H1 (cell line): ENCODE measurements around the gene BET1L. TPM values are rescaled to one million over a fixed set of nuclear protein-coding genes. Genes with fewer than 3 reads are reported as not detected.

ENCODE experiments used
- CTCF ChIA-PET: fragments of 300-600 bp; sonication (Branson Sonifier 250); formaldehyde crosslinking; loops from one replicate; lab custom pipeline; 2021; ENCODE audit not compliant: partially characterized antibody; lab: Charles Lee
- POLR2A ChIA-PET: fragments of 300-600 bp; sonication (Branson Sonifier 250); formaldehyde crosslinking; loops from one replicate; lab custom pipeline; 2021; ENCODE audit warnings: inconsistent platforms; ENCODE audit not compliant: partially characterized antibody; lab: Charles Lee
- DNase-seq, 2 experiments: peaks; one replicate each; pipeline versions ENCODE4 v3.0.0 to v3.0.0-alpha.2; 2010 to 2022; ENCODE audit warnings: low spot score in 2 of 2, low read depth in 1 of 2, mixed read lengths in 1 of 2
- FAIRE-seq: peaks from 2 replicates; lab custom pipeline; 2011; peaks lifted over from hg19 to GRCh38; lab: Jason Lieb, UNC
- H2AFZ ChIP-seq: 2 replicates; pipeline ENCODE4 v1.8.1; 2012; ENCODE audit warnings: low read length, inconsistent platforms
- H2AK5ac ChIP-seq: 2 replicates; pipeline ENCODE4 v1.6.1; 2013; ENCODE audit warnings: low read depth, low read length
- H2BK120ac ChIP-seq: replicated peaks from 2 replicates; pipeline ENCODE3; 2013; ENCODE audit warnings: low read depth, low read length, inconsistent platforms
- H2BK12ac ChIP-seq: 2 replicates; pipeline ENCODE4 v1.6.1; 2013; ENCODE audit warnings: low read depth, low read length
- H2BK15ac ChIP-seq: 2 replicates; pipeline ENCODE4 v1.6.1; 2013; ENCODE audit warnings: low read length
- H2BK20ac ChIP-seq: 2 replicates; pipeline ENCODE4 v1.6.1; 2013; ENCODE audit warnings: low read length
- H2BK5ac ChIP-seq: 2 replicates; pipeline ENCODE4 v1.6.1; 2013; ENCODE audit warnings: low read depth, low read length
- H3K14ac ChIP-seq: 2 replicates; pipeline ENCODE4 v1.6.1; 2013; ENCODE audit warnings: inconsistent platforms; ENCODE audit not compliant: insufficient read length
- H3K18ac ChIP-seq: 2 replicates; pipeline ENCODE4 v1.6.1; 2013; ENCODE audit warnings: low read length; ENCODE audit errors: extremely low read depth
- H3K23ac ChIP-seq: 2 replicates; pipeline ENCODE4 v1.6.1; 2013; ENCODE audit warnings: inconsistent platforms; ENCODE audit not compliant: insufficient read length
- H3K23me2 ChIP-seq: 2 replicates; pipeline ENCODE4 v1.6.1; 2013; ENCODE audit warnings: low read depth, low read length
- H3K27ac ChIP-seq: 2 replicates; pipeline ENCODE4 v1.6.1; 2011; ENCODE audit warnings: low read depth, low read length, inconsistent platforms
- H3K27me3 ChIP-seq, 4 experiments: replicated peaks in 1 of 4; 1 replicate in 1 of 4; 2 replicates in 3 of 4; pipeline versions ENCODE4 v1.6.1 to v1.8.1; 2011 to 2013; ENCODE audit warnings: low read length in 3 of 4, mild to moderate bottlenecking in 3 of 4, inconsistent platforms in 2 of 4, mixed read lengths in 2 of 4, moderate library complexity in 1 of 4; ENCODE audit not compliant: control insufficient read depth in 3 of 4, insufficient read depth in 3 of 4; ENCODE audit errors: extremely low read depth in 1 of 4
- H3K36me3 ChIP-seq, 4 experiments: 2 replicates each; pipeline versions ENCODE4 v1.6.1 to v1.8.1; 2011 to 2013; ENCODE audit warnings: mild to moderate bottlenecking in 4 of 4, low read length in 3 of 4, moderate library complexity in 2 of 4, control low read depth in 1 of 4, inconsistent platforms in 1 of 4; ENCODE audit not compliant: insufficient read depth in 4 of 4, control insufficient read depth in 2 of 4
- H3K4ac ChIP-seq: replicated peaks from 2 replicates; pipeline ENCODE3; 2013; ENCODE audit warnings: low read length, low read depth, mixed read lengths, inconsistent platforms; ENCODE audit not compliant: insufficient read length
- H3K4me1 ChIP-seq, 4 experiments: replicated peaks in 1 of 4; 1 replicate in 1 of 4; 2 replicates in 3 of 4; pipeline versions ENCODE4 v1.6.1 to v1.8.1; 2011 to 2013; ENCODE audit warnings: low read length in 3 of 4, inconsistent platforms in 2 of 4, mixed read lengths in 1 of 4; ENCODE audit not compliant: insufficient read depth in 4 of 4, control insufficient read depth in 3 of 4
- H3K4me2 ChIP-seq, 2 experiments: 2 replicates each; pipeline versions ENCODE4 v1.6.1 to v1.8.1; 2011 to 2013; ENCODE audit warnings: low read depth in 2 of 2, low read length in 2 of 2, control low read depth in 1 of 2, inconsistent platforms in 1 of 2, mild to moderate bottlenecking in 1 of 2; ENCODE audit not compliant: insufficient read depth in 1 of 2
- H3K4me3 ChIP-seq, 4 experiments: fragments of 200-600, 300-600 bp in 1 of 4; sonication (generic), shearing (Covaris generic), sonication (Bioruptor Twin) in 1 of 4; 2 replicates each; pipeline versions ENCODE4 v1.5.1 to v1.8.1; 2011 to 2016; ENCODE audit warnings: low read length in 4 of 4, low read depth in 3 of 4, control low read depth in 2 of 4, inconsistent platforms in 2 of 4, mild to moderate bottlenecking in 2 of 4, mixed read lengths in 1 of 4, moderate library complexity in 1 of 4; ENCODE audit not compliant: insufficient read depth in 2 of 4; ENCODE audit errors: extremely low read depth in 1 of 4
- H3K56ac ChIP-seq: replicated peaks from 2 replicates; pipeline ENCODE3; 2013; ENCODE audit warnings: low read depth, mild to moderate bottlenecking, mixed read lengths, low read length, inconsistent platforms; ENCODE audit not compliant: insufficient read length
- H3K79me1 ChIP-seq: 2 replicates; pipeline ENCODE4 v1.6.1; 2013; ENCODE audit warnings: low read depth, low read length, control low read depth
- H3K79me2 ChIP-seq, 2 experiments: 2 replicates each; pipeline versions ENCODE4 v1.6.1 to v1.8.1; 2012 to 2013; ENCODE audit warnings: low read length in 2 of 2, mild to moderate bottlenecking in 2 of 2, inconsistent platforms in 1 of 2; ENCODE audit not compliant: insufficient read depth in 2 of 2, control insufficient read depth in 1 of 2
- H3K9ac ChIP-seq, 4 experiments: replicated peaks in 1 of 4; 1 replicate in 1 of 4; 2 replicates in 3 of 4; pipeline versions ENCODE4 v1.6.1 to v1.8.1; 2011 to 2013; ENCODE audit warnings: low read depth in 3 of 4, low read length in 3 of 4, control low read depth in 2 of 4, mild to moderate bottlenecking in 2 of 4, moderate library complexity in 2 of 4, inconsistent platforms in 1 of 4; ENCODE audit errors: extremely low read depth in 1 of 4
- H3K9me3 ChIP-seq, 2 experiments: 2 replicates each; pipeline versions ENCODE4 v1.6.1 to v1.8.1; 2012 to 2013; ENCODE audit warnings: mild to moderate bottlenecking in 2 of 2, moderate library complexity in 2 of 2, control low read depth in 1 of 2, inconsistent platforms in 1 of 2, low read depth in 1 of 2, low read length in 1 of 2, mixed read lengths in 1 of 2; ENCODE audit not compliant: insufficient read depth in 2 of 2
- H4K20me1 ChIP-seq, 2 experiments: replicated peaks in 1 of 2; 2 replicates each; pipeline versions ENCODE3 to v1.8.1; 2011 to 2013; ENCODE audit warnings: inconsistent platforms in 2 of 2, low read length in 2 of 2, mild to moderate bottlenecking in 1 of 2; ENCODE audit not compliant: insufficient read depth in 2 of 2, control insufficient read depth in 1 of 2
- H4K5ac ChIP-seq: 2 replicates; pipeline ENCODE4 v1.6.1; 2013; ENCODE audit warnings: low read length, low read depth, mixed read lengths, inconsistent platforms; ENCODE audit not compliant: insufficient read length
- H4K8ac ChIP-seq: 2 replicates; pipeline ENCODE4 v1.8.0; 2013; ENCODE audit warnings: mild to moderate bottlenecking, moderate library complexity, low read length, inconsistent platforms; ENCODE audit not compliant: insufficient read depth; ENCODE audit errors: extremely low read depth
- H4K91ac ChIP-seq: replicated peaks from 2 replicates; pipeline ENCODE3; 2013; ENCODE audit warnings: low read length, mixed read lengths, inconsistent platforms; ENCODE audit not compliant: insufficient read length
- CBX8 ChIP-seq: fragments of 300-800, 300-1000 bp; sonication (generic); IDR thresholded peaks from 2 replicates; pipeline ENCODE4 v1.7.1; 2016; ENCODE audit warnings: low read depth, low read length, borderline replicate concordance
- CTBP2 ChIP-seq: IDR thresholded peaks from 2 replicates; pipeline ENCODE4 v1.7.0; 2011; ENCODE audit warnings: borderline replicate concordance, mild to moderate bottlenecking, moderate library complexity, mixed read lengths, low read length; ENCODE audit not compliant: insufficient read depth, insufficient read length
- EGR1 ChIP-seq: IDR thresholded peaks from 2 replicates; pipeline ENCODE4 v1.6.1; 2011; ENCODE audit warnings: low read depth, low read length, borderline replicate concordance
- PHF8 ChIP-seq: fragments of 200-600 bp; sonication (generic); conservative IDR thresholded peaks from 2 replicates; pipeline ENCODE4 v1.7.1; 2012; ENCODE audit warnings: low read depth, mild to moderate bottlenecking, inconsistent platforms, low read length, moderate library complexity
- POLR2A ChIP-seq, 2 experiments: IDR thresholded peaks; 1 replicate in 1 of 2; 2 replicates in 1 of 2; pipeline ENCODE4 v1.6.1; 2011; ENCODE audit warnings: low read depth in 2 of 2, low read length in 2 of 2, mild to moderate bottlenecking in 2 of 2; ENCODE audit errors: control extremely low read depth in 1 of 2
- POU5F1 ChIP-seq: IDR thresholded peaks from 2 replicates; pipeline ENCODE4 v1.6.1; 2011; ENCODE audit warnings: low read depth, mild to moderate bottlenecking, low read length, moderate library complexity
- SRF ChIP-seq: IDR thresholded peaks from 2 replicates; pipeline ENCODE4 v1.6.1; 2011; ENCODE audit warnings: mild to moderate bottlenecking, low read depth, low read length, moderate library complexity
- WGBS, 2 experiments: shearing (Covaris generic) in 1 of 2; methylation state at CpG; one replicate each; pipeline versions ENCODE4 v1.1.6 to v1.1.7; 2013 to 2015; ENCODE audit warnings: low lambda C conversion rate in 2 of 2, mixed read lengths in 2 of 2, inconsistent platforms in 1 of 2, low coverage in 1 of 2, missing lambda C conversion rate in 1 of 2; ENCODE audit not compliant: insufficient replicate concordance in 2 of 2, insufficient coverage in 1 of 2, insufficient read length in 1 of 2; ENCODE audit errors: extremely low coverage in 1 of 2, missing lambda C conversion rate in 1 of 2; 5-methylcytosine and 5-hydroxymethylcytosine counted together
- polyA plus RNA-seq, 7 experiments: library from polyadenylated mRNA; depleted of rRNA in 3 of 7; stranded (reverse) in 5 of 7; unstranded in 2 of 7; fragments of >200 nt in 5 of 7; fragments of 200-250 nt in 2 of 7; gene quantifications; 1 replicate in 5 of 7; 2 replicates in 1 of 7; 4 replicates in 1 of 7; pipeline versions ENCODE4 v1.2.1 to v1.2.3, GENCODE V29; 2011 to 2013; ENCODE audit warnings: missing spikeins in 2 of 7, mixed read lengths in 2 of 7
- total RNA-seq: library from RNA; stranded (reverse); fragmentation: NEBNext Ultra II Directional; extraction: Animal tissue kit (Norgen Biotek cat#: 25700); gene quantifications from 2 replicates; pipeline ENCODE4 v1.2.1, GENCODE V29; 2021
- TF ChIP-seq, protein P1 (sequence below): IDR thresholded peaks from 2 replicates; pipeline ENCODE4 v1.6.1; 2012; ENCODE audit warnings: inconsistent platforms

The BET1L gene
- total and polyA plus RNA-seq, 2 of the 8 experiments (the other 6 are each of a cell fraction or from before 2014, with no cell fraction given): 40.2 to 61.9 TPM

- H2BK120ac ChIP-seq: no peak overlapping the region
- H2BK15ac ChIP-seq: no peak overlapping the region
- FAIRE-seq: no peak
- H2BK5ac ChIP-seq: no peak overlapping the region
- H4K5ac ChIP-seq: no peak overlapping the region
- H3K18ac ChIP-seq: no peak overlapping the region
- no peaks in the 10 kb centered on the region; a peak in 1 of 7 replicates for H3K27me3 ChIP-seq
- H4K8ac ChIP-seq: no peak overlapping the region
- peaks cover 0 to 3% of the 10 kb centered on the region in 2 experiments for H4K20me1 ChIP-seq
- H3K9ac ChIP-seq: no peak overlapping the region
- no peak overlapping the region for H3K4me2 ChIP-seq
- no peak overlapping the region for H3K4me3 ChIP-seq
- H3K27ac ChIP-seq: no peak overlapping the region
- no peaks in the 10 kb centered on the region for H3K9me3 ChIP-seq
- H3K4me1 ChIP-seq: no peaks in the 10 kb centered on the region
- 90% methylated on average over 2 of the region's 2 CpGs; no CpG with 5 or more reads in 1 of the 2 experiments for WGBS, 2 experiments
- no peak overlapping the region for H2AFZ ChIP-seq
- H3K56ac ChIP-seq: no peak overlapping the region
- no peak overlapping the region for H2AK5ac ChIP-seq
- ChIA-PET POLR2A (interaction anchor here (0.7 kb wide), 1 partner anchor 114 kb away, joined by 3 read pairs; no protein-coding TSS in a partner anchor), CTCF (interaction anchor here (1.3 to 8.7 kb wide), 2 partner anchors 8 to 118 kb away, joined by 3 to 88 read pairs; no protein-coding TSS in a partner anchor)
- no peak overlapping the region for H3K14ac ChIP-seq
- H3K23ac ChIP-seq: no peak overlapping the region
- no peak for DNase-seq
- peaks cover 4 to 11% of the 10 kb centered on the region in 2 experiments; a peak in 2 of 4 replicates for H3K79me2 ChIP-seq
- H2BK12ac ChIP-seq: no peak overlapping the region
- H3K23me2 ChIP-seq: no peaks in the 10 kb centered on the region
- no peak overlapping the region for H4K91ac ChIP-seq
- H2BK20ac ChIP-seq: no peak overlapping the region
- H3K4ac ChIP-seq: no peak overlapping the region
- H3K79me1 ChIP-seq: no peaks in the 10 kb centered on the region; the same call in 1 of the 2 replicates
- H3K36me3 ChIP-seq: peaks cover 14 to 60% (median 43%) of the 10 kb centered on the region in 4 experiments
- no peak for TF ChIP-seq CBX8
- TF ChIP-seq PHF8: no peak
- no peak for TF ChIP-seq CTBP2
- TF ChIP-seq POU5F1: no peak
- TF ChIP-seq EGR1: no peak
- no peak for TF ChIP-seq POLR2A (IDR thresholded peaks at IDR 0.05; ENCODE audit: control extremely low read depth in 1 of 2, low read depth in 2 of 2, low read length in 2 of 2)
- TF ChIP-seq, protein P1, sequence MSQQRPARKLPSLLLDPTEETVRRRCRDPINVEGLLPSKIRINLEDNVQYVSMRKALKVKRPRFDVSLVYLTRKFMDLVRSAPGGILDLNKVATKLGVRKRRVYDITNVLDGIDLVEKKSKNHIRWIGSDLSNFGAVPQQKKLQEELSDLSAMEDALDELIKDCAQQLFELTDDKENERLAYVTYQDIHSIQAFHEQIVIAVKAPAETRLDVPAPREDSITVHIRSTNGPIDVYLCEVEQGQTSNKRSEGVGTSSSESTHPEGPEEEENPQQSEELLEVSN: no peak
- no peak for TF ChIP-seq SRF
These were observed 37.2 kb upstream of the BET1L start for GRCh38 chr11:244376-244775.
